ENCODE data around the gene CACNG3.

CACNG3 gene

GRCh38 chr16:24382762-24383407 lies 126.8 kb downstream of the CACNG3 start:
- no peak for DNase-seq (ENCODE audit: low read depth in 1 of 2, low spot score in 1 of 2)

- no peak for DNase-seq (ENCODE audit: low read depth in 1 of 2, low spot score in 1 of 2)
Observed at GRCh38 chr16:24394341-24394740, 138.2 kb downstream of the CACNG3 start.

GRCh38 chr16:24396350-24397271 lies 140.5 kb downstream of the CACNG3 start:
- no peak for DNase-seq (ENCODE audit: low read depth in 1 of 2, low spot score in 1 of 2)

- no peak for DNase-seq (ENCODE audit: low read depth in 1 of 2, low spot score in 1 of 2)
Observed at GRCh38 chr16:24409045-24409444, 152.9 kb downstream of the CACNG3 start.
